HCT116 (cell line): ENCODE measurements around the gene CAPSL. TPM values are rescaled to one million over a fixed set of nuclear protein-coding genes. Genes with fewer than 3 reads are reported as not detected.

Experiments
- ATAC-seq: fragments of 200-7000 bp; cut with Tn5 transposase; 2 replicates; pipeline ENCODE4 v1.9.1; 2020; ENCODE audit warnings: mild to moderate bottlenecking, moderate library complexity
- BruUV-seq: library from RNA; stranded (reverse); fragments of 400-500 nt; replicated peaks from 2 replicates; lab custom pipeline; 2021; lab: Mats Ljungman, UMichigan
- CTCF ChIA-PET: fragments of 300-600 bp; sonication (Branson Sonifier 250); formaldehyde crosslinking; loops from one replicate; lab custom pipeline; 2021; ENCODE audit warnings: antibody characterized with exemption; lab: Charles Lee
- POLR2A ChIA-PET: fragments of 300-600, 350-600 bp; sonication (Branson Sonifier 250); formaldehyde crosslinking; loops from one replicate; lab custom pipeline; 2021; ENCODE audit warnings: antibody characterized with exemption; lab: Charles Lee
- RAD21 ChIA-PET, 2 experiments: fragments of 300-600 bp; sonication (Branson Sonifier 250); formaldehyde crosslinking; loops; one replicate each; lab custom pipeline; 2023; ENCODE audit warnings: low total read pairs in 2 of 2; ENCODE audit not compliant: uncharacterized antibody in 2 of 2, unreplicated experiment in 2 of 2, low non-redundant PET in 1 of 2; lab: Charles Lee
- DNase-seq: peaks from one replicate; pipeline ENCODE4 v3.0.0-alpha.2; 2010; ENCODE audit warnings: low read depth, low spot score
- H2AFZ ChIP-seq: fragments of 200-600 bp; shearing (Covaris generic), sonication (generic); 2 replicates; pipeline ENCODE4 v1.6.1; 2017; ENCODE audit warnings: low read depth, mixed run types, mixed read lengths, antibody characterized with exemption, low read length; ENCODE audit not compliant: poor library complexity, severe bottlenecking
- H3K27ac ChIP-seq: 2 replicates; pipeline ENCODE4 v1.5.1; 2012; ENCODE audit warnings: low read depth, low read length
- H3K27me3 ChIP-seq: fragments of 200-600 bp; sonication (generic); 2 replicates; pipeline ENCODE4 v1.6.1; 2016; ENCODE audit warnings: mixed run types, low read length, mixed read lengths; ENCODE audit not compliant: insufficient read depth
- H3K36me3 ChIP-seq, 2 experiments: fragments of 200-500 bp in 1 of 2; fragments of 200-600 bp in 1 of 2; sonication (Bioruptor generic) in 1 of 2; sonication (generic) in 1 of 2; 2 replicates each; pipeline versions ENCODE4 v1.5.1 to v1.6.1; 2014 to 2016; ENCODE audit warnings: low read length in 2 of 2, inconsistent platforms in 1 of 2, mixed read lengths in 1 of 2, mixed run types in 1 of 2; ENCODE audit not compliant: insufficient read depth in 2 of 2, control insufficient read depth in 1 of 2
- H3K4me1 ChIP-seq, 2 experiments: fragments of 200-600 bp in 1 of 2; sonication (generic) in 1 of 2; 2 replicates each; pipeline versions ENCODE4 v1.5.1 to v1.6.1; 2012 to 2017; ENCODE audit warnings: low read length in 2 of 2, inconsistent platforms in 1 of 2, mild to moderate bottlenecking in 1 of 2, mixed read lengths in 1 of 2, mixed run types in 1 of 2, moderate library complexity in 1 of 2; ENCODE audit not compliant: insufficient read depth in 2 of 2, control insufficient read depth in 1 of 2
- H3K4me2 ChIP-seq: fragments of 200-600 bp; sonication (generic); 2 replicates; pipeline ENCODE4 v1.6.1; 2017; ENCODE audit warnings: mixed run types, low read length, mixed read lengths
- H3K4me3 ChIP-seq, 2 experiments: fragments of 200-600 bp in 1 of 2; sonication (generic) in 1 of 2; replicated peaks in 1 of 2; 2 replicates each; pipeline ENCODE4 v1.5.1; 2011 to 2016; ENCODE audit warnings: low read length in 2 of 2, control low read depth in 1 of 2, low read depth in 1 of 2, mild to moderate bottlenecking in 1 of 2, mixed read lengths in 1 of 2, mixed run types in 1 of 2
- H3K79me2 ChIP-seq: fragments of 200-600 bp; sonication (generic); 2 replicates; pipeline ENCODE4 v1.6.1; 2017; ENCODE audit warnings: mild to moderate bottlenecking, mixed run types, low read length, moderate library complexity, mixed read lengths; ENCODE audit not compliant: insufficient read depth
- H3K9ac ChIP-seq: fragments of 200-600 bp; sonication (generic); 2 replicates; pipeline ENCODE4 v1.6.1; 2016; ENCODE audit warnings: low read length, mixed read lengths
- H3K9me2 ChIP-seq: fragments of 200-600 bp; sonication (generic), shearing (Covaris generic); 2 replicates; pipeline ENCODE4 v1.6.1; 2017; ENCODE audit warnings: mixed run types, mild to moderate bottlenecking, moderate library complexity; ENCODE audit not compliant: insufficient read depth
- H3K9me3 ChIP-seq, 2 experiments: fragments of 200-500 bp in 1 of 2; fragments of 200-600 bp in 1 of 2; sonication (Bioruptor generic) in 1 of 2; sonication (generic) in 1 of 2; 2 replicates each; pipeline ENCODE4 v1.6.1; 2014 to 2017; ENCODE audit warnings: low read length in 2 of 2, mixed read lengths in 2 of 2, inconsistent platforms in 1 of 2, low read depth in 1 of 2, mild to moderate bottlenecking in 1 of 2, mixed run types in 1 of 2, moderate library complexity in 1 of 2; ENCODE audit not compliant: control insufficient read depth in 1 of 2, insufficient read depth in 1 of 2
- H4K20me1 ChIP-seq: fragments of 200-600 bp; sonication (generic), shearing (Covaris generic); 2 replicates; pipeline ENCODE4 v1.6.1; 2017; ENCODE audit warnings: mixed run types, mild to moderate bottlenecking, moderate library complexity; ENCODE audit not compliant: insufficient read depth
- CBX3 ChIP-seq: IDR thresholded peaks from 2 replicates; pipeline ENCODE4 v1.6.1; 2012; ENCODE audit warnings: low read depth
- CEBPB ChIP-seq: IDR thresholded peaks from 2 replicates; pipeline ENCODE4 v1.6.1; 2012; ENCODE audit warnings: low read depth
- EGR1 ChIP-seq: IDR thresholded peaks from 2 replicates; pipeline ENCODE4 v1.6.1; 2012; ENCODE audit warnings: low read depth
- ELF1 ChIP-seq: IDR thresholded peaks from 2 replicates; pipeline ENCODE4 v1.6.1; 2012; ENCODE audit warnings: low read depth, borderline replicate concordance
- EZH2 ChIP-seq: fragments of 200-600 bp; sonication (generic); IDR thresholded peaks from 2 replicates; pipeline ENCODE4 v1.6.1; 2017; ENCODE audit warnings: antibody characterized with exemption, mixed run types
- EZH2phosphoT487 ChIP-seq: fragments of 200-600 bp; IDR thresholded peaks from 2 replicates; pipeline ENCODE4 v1.6.1; 2018; ENCODE audit warnings: antibody characterized with exemption, borderline replicate concordance
- POLR2AphosphoS5 ChIP-seq: IDR thresholded peaks from 2 replicates; pipeline ENCODE4 v1.6.1; 2011; ENCODE audit warnings: mild to moderate bottlenecking, low read depth, low read length, moderate library complexity
- RAD21 ChIP-seq: IDR thresholded peaks from 2 replicates; pipeline ENCODE4 v1.6.1; 2012; ENCODE audit warnings: low read depth, mild to moderate bottlenecking
- SRF ChIP-seq: IDR thresholded peaks from 2 replicates; pipeline ENCODE4 v1.6.1; 2012; ENCODE audit warnings: low read depth
- YY1 ChIP-seq: IDR thresholded peaks from 2 replicates; pipeline ENCODE4 v1.6.1; 2011; ENCODE audit warnings: low read length, low read depth, moderate library complexity, mild to moderate bottlenecking; ENCODE audit not compliant: insufficient replicate concordance; ENCODE audit errors: extremely low read depth
- ZFX ChIP-seq: fragments of 450-650 bp; IDR thresholded peaks from 2 replicates; pipeline ENCODE4 v1.6.1; 2017
- intact Hi-C: fragments of 100-400 bp; cut with micrococcal nuclease; formaldehyde crosslinking; loops from 2 replicates; pipeline ENCODE4 v1.10.0; 2022
- total RNA-seq: library from RNA; stranded (reverse); gene quantifications from one replicate; pipeline ENCODE4 v1.2.1, GENCODE V29; 2021; ENCODE audit not compliant: unreplicated experiment
- TF ChIP-seq, protein P1 (sequence below): IDR thresholded peaks from 2 replicates; pipeline ENCODE4 v1.6.1; 2012; ENCODE audit warnings: low read depth
- TF ChIP-seq, protein P2 (sequence below): IDR thresholded peaks from 2 replicates; pipeline ENCODE4 v1.6.1; 2012
- TF ChIP-seq, protein P3 (sequence below), 3 experiments: fragments of 200-600 bp in 1 of 3; sonication (generic) in 1 of 3; IDR thresholded peaks in 2 of 3; conservative IDR thresholded peaks in 1 of 3; 2 replicates each; pipeline ENCODE4 v1.5.1; 2012 to 2017; ENCODE audit warnings: low read depth in 2 of 3, low read length in 2 of 3, antibody characterized with exemption in 1 of 3, borderline replicate concordance in 1 of 3, control low read depth in 1 of 3, mild to moderate bottlenecking in 1 of 3, mixed read lengths in 1 of 3, mixed run types in 1 of 3, moderate library complexity in 1 of 3; ENCODE audit not compliant: insufficient read depth in 1 of 3

The CAPSL gene
- total RNA-seq, 1 experiment from 2014 or later, result not detected

DNA sequence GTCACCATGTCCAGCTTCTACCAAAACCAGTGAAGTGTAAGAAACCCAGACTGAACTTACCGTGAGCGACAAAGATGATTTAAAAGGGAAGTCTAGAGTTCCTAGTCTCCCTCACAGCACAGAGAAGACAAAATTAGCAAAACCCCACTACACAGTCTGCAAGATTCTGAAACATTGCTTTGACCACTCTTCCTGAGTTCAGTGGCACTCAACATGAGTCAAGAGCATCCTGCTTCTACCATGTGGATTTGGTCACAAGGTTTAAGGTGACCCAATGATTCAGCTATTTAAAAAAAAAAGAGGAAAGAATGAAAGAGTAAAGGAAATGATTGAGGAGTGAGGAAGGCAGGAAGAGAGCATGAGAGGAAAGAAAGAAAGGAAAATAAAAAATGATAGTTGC lies 62.0 kb downstream of the CAPSL start:
- ChIA-PET POLR2A (no interaction called here), CTCF (no interaction called here), RAD21 (no interaction called here)
- no TSS peak for BruUV-seq
- intact Hi-C loops, result no loop called here
- H3K79me2 ChIP-seq, result no peaks in the 10 kb centered on the region
- H3K27me3 ChIP-seq, result peaks cover 6% of the 10 kb centered on the region; the same call in 1 of the 2 replicates
- ATAC-seq, result no peak
- TF ChIP-seq, protein P1, sequence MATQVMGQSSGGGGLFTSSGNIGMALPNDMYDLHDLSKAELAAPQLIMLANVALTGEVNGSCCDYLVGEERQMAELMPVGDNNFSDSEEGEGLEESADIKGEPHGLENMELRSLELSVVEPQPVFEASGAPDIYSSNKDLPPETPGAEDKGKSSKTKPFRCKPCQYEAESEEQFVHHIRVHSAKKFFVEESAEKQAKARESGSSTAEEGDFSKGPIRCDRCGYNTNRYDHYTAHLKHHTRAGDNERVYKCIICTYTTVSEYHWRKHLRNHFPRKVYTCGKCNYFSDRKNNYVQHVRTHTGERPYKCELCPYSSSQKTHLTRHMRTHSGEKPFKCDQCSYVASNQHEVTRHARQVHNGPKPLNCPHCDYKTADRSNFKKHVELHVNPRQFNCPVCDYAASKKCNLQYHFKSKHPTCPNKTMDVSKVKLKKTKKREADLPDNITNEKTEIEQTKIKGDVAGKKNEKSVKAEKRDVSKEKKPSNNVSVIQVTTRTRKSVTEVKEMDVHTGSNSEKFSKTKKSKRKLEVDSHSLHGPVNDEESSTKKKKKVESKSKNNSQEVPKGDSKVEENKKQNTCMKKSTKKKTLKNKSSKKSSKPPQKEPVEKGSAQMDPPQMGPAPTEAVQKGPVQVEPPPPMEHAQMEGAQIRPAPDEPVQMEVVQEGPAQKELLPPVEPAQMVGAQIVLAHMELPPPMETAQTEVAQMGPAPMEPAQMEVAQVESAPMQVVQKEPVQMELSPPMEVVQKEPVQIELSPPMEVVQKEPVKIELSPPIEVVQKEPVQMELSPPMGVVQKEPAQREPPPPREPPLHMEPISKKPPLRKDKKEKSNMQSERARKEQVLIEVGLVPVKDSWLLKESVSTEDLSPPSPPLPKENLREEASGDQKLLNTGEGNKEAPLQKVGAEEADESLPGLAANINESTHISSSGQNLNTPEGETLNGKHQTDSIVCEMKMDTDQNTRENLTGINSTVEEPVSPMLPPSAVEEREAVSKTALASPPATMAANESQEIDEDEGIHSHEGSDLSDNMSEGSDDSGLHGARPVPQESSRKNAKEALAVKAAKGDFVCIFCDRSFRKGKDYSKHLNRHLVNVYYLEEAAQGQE, result no peak
- TF ChIP-seq, protein P2, sequence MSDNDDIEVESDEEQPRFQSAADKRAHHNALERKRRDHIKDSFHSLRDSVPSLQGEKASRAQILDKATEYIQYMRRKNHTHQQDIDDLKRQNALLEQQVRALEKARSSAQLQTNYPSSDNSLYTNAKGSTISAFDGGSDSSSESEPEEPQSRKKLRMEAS, result no peak
- H4K20me1 ChIP-seq, result no peaks in the 10 kb centered on the region
- H3K4me3 ChIP-seq, result no peak overlapping the region
- no peaks in the 10 kb centered on the region for H3K9me2 ChIP-seq
- no peaks in the 10 kb centered on the region for H3K36me3 ChIP-seq
- H2AFZ ChIP-seq, result no peak overlapping the region
- no peak overlapping the region for H3K9ac ChIP-seq
- H3K9me3 ChIP-seq, result no peaks in the 10 kb centered on the region
- no peak overlapping the region for H3K4me2 ChIP-seq
- no peak overlapping the region for H3K27ac ChIP-seq
- no peak for DNase-seq
- H3K4me1 ChIP-seq, result no peaks in the 10 kb centered on the region; a peak in 1 of 4 replicates

DNA sequence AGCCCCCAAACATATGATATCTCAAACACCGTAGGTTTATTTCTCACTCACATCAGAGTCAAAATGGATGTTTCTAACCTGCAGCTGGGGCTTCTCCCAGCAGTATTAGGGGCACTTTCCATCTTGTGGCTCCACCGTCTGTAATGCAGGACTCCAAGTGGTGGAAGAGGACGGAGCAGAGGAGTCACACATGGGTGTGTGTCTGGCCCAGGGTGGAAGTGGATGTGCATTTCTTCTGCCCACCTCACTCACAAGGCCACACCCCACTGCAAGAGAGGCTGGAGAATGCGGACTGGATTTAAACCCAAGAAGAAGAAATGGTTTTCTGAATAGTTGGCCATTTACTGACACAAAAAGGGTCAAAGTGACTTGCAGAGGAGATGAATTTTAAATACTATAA lies 67.8 kb downstream of the CAPSL start:
- no peak overlapping the region for H3K9ac ChIP-seq
- H3K9me2 ChIP-seq, result no peaks in the 10 kb centered on the region
- CTCF ChIA-PET, result no interaction called here
- H3K4me1 ChIP-seq, result no peaks in the 10 kb centered on the region
- no peak overlapping the region for H3K4me2 ChIP-seq
- intact Hi-C loops, result no loop called here
- no TSS peak for BruUV-seq
- no peaks in the 10 kb centered on the region for H3K36me3 ChIP-seq
- RAD21 ChIA-PET, result no interaction called here
- H2AFZ ChIP-seq, result no peak overlapping the region
- no peaks in the 10 kb centered on the region for H3K9me3 ChIP-seq
- H3K27me3 ChIP-seq, result peaks cover 6% of the 10 kb centered on the region; the same call in 1 of the 2 replicates
- POLR2A ChIA-PET, result no interaction called here
- ATAC-seq (no peak), DNase-seq (no peak)
- H3K4me3 ChIP-seq, result no peak overlapping the region
- H3K27ac ChIP-seq, result no peak overlapping the region
- H4K20me1 ChIP-seq, result no peaks in the 10 kb centered on the region
- no peaks in the 10 kb centered on the region for H3K79me2 ChIP-seq
- TF ChIP-seq EGR1, result no peak
- no peak for TF ChIP-seq CBX3
- TF ChIP-seq, protein P3, sequence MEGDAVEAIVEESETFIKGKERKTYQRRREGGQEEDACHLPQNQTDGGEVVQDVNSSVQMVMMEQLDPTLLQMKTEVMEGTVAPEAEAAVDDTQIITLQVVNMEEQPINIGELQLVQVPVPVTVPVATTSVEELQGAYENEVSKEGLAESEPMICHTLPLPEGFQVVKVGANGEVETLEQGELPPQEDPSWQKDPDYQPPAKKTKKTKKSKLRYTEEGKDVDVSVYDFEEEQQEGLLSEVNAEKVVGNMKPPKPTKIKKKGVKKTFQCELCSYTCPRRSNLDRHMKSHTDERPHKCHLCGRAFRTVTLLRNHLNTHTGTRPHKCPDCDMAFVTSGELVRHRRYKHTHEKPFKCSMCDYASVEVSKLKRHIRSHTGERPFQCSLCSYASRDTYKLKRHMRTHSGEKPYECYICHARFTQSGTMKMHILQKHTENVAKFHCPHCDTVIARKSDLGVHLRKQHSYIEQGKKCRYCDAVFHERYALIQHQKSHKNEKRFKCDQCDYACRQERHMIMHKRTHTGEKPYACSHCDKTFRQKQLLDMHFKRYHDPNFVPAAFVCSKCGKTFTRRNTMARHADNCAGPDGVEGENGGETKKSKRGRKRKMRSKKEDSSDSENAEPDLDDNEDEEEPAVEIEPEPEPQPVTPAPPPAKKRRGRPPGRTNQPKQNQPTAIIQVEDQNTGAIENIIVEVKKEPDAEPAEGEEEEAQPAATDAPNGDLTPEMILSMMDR (IDR thresholded peaks at IDR 0.05 in 2 of 3, conservative IDR thresholded peaks at IDR 0.05 in 1 of 3; ENCODE audit: borderline replicate concordance in 1 of 3, insufficient read depth in 1 of 3, low read depth in 2 of 3, low read length in 2 of 3), result no peak
- TF ChIP-seq POLR2AphosphoS5, result no peak
- TF ChIP-seq EZH2, result no peak
- no peak for TF ChIP-seq CEBPB
- TF ChIP-seq SRF, result no peak
- TF ChIP-seq ZFX, result no peak
- TF ChIP-seq, protein P2, result no peak
- no peak for TF ChIP-seq ELF1
- no peak for TF ChIP-seq RAD21
- TF ChIP-seq YY1, result no peak
- no peak for TF ChIP-seq EZH2phosphoT487
